HG03571 (cell line): ENCODE measurements around the gene CCDC102B.
"Not testable (repeated sequence)": the region's sequence is repeated elsewhere in the genome, so short reads cannot be mapped to it uniquely, and the experiment has no call there.

ENCODE experiments used
- ATAC-seq: cut with Tn5 transposase; IDR thresholded peaks from one replicate; pipeline ENCODE4 v1.9.1; 2021; ENCODE audit not compliant: unreplicated experiment

The CCDC102B gene

DNA sequence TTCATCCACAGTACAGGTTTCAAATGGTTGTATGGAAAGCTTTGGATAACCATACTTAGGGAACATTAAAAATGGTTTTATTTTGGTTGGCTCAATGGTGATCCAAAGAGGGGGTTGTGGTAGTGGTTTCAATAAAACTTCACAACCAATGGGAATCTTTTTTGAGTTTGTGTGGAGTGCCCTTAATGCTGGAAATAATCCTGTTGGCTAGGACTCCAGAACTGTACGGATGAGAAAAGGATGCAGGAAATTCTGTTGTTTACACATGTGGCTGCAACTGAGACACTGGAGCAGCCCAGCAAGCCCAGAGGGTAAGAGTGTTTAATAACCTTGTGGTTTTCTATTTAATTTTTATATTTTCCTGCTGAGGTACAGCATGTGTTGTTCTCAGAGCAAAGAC, at the start of gene CCDC102B:
Gene CCDC102B, plus strand, starts transcription at position 210 of the 400 bp plus-strand sequence. CDS start 38,684 bp downstream, outside the sequence.
- no peak for ATAC-seq

DNA sequence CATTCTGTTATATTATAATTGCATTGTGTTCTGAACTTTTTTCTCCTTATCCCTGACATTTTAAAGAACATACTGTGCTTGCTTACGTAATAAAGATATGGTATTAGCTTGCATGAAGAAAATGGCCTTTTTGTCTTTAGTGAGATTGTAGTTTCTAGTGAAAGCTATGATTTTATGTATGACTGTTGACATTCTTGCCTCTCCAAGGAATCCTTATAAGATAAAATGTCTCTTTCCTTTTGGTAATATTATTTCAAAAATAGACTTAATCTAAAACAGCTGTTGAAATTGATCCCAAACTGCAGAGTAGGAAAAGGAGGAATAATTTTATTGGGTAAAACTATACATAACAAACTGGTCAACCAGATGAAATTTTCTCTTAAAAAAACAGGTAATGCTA, 40.8 kb upstream of the CCDC102B start:
- ATAC-seq, result no peak

DNA sequence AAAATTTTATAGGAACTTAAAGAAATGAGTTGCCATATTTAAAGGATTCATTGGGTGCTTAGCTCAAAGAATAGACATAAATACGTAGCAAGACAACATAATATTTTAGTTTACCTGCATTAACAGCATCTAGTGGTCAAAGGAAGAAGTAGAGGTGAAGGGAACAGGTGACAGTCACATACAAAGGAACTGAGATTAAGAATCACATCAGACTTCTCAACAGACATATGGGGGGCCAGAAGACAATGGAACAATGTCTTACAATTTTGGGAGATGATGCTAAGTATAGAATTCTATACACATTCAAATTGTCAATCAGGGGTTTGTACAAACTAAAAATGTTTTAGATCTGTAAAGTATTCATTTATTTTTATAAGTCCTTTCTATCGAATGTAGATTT, 38.6 kb upstream of the CCDC102B start:
- no peak for ATAC-seq

DNA sequence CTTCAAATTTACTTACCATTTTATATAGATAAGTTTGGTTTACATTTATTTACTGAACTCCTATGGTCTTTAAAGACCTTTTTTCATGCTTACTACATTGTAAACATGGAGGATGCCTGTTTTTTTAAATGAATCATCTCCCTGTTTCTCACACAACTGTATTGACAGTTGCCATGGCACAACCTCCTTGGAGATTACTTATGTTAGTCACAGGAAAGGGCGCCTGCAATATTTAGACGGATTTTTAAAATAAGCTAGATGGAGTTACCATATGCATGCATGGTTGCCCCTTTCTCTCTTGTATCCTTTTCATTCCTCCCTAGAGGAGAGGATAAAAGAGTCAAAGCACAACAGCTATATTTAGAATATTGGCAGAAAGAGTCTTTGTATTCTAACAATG, 34.8 kb upstream of the CCDC102B start:
- no peak for ATAC-seq

DNA sequence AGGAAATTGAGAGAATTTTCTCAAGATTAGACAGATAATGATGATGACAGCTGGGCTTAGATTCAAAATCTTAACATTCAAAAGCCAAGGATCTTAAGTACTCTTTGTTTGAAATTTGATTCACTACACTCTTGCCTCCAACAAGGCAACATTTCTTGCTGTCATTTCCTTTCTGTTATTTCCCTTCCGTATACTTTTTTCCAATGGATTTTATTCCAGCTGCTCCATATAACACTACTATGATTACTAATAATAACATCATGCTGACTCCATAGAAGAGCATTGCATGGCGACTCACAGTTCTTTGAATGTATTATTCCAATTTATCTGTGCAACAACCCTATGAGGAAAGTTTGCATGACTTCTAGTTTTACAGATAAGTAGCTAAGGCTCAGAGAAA, 33.9 kb upstream of the CCDC102B start:
- ATAC-seq, result no peak

DNA sequence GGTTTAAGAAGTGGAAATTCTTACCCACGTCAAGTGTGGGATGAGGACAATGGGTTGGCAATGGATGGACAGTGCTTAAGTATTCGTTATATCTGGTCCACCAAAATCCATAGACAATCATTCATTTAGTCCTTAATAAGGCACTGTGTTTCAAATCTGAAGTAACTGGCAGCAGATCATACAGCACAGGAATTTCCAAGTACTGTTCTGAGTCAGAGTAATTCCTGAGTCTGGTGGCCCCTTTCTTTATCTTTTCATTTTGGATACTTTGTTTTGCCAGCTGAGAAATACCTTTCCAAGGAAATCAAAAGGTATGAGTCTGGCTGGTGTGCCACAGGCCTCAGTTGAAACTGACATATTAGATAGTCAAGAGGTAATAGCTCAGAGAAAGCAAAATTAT, 31.4 kb upstream of the CCDC102B start:
- no peak for ATAC-seq

DNA sequence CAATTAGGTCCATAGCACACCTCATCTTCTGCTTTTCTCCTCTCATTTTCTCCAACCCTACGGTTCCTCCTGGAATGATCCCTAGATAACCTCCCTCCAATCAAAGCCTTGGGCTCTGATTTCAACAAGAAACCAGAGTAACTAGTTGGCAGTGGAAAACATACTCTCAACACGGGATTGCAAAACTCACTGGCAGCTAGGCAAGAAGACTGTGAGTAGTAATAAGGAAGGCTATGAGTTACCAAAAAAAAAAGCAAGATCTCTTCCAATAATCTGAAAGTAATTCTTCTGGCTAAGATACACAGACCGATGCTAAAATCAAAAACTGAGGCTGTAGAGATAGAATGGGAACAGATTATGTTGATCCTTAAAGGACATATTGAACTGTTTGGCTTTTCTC, 28.4 kb upstream of the CCDC102B start:
- ATAC-seq, result no peak

DNA sequence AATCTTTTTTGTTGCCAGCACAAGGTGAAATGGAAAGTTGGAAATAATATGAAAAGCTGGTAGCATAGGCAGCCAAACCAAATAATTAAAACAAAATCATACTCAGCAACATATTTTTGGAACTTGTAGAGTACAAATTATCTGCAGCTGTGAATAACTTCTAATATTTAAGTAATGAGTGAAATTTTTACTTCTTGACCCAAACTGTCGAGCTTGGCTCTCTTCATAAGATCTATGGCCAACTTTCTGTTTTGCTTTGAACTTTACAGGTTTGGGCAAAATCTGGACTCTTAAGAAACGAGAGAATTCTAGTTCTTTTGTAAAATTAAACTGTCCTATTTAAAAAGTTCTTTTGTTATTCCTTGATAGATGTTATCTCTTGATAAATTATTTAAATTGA, 25.6 kb upstream of the CCDC102B start:
- ATAC-seq, result no peak

DNA sequence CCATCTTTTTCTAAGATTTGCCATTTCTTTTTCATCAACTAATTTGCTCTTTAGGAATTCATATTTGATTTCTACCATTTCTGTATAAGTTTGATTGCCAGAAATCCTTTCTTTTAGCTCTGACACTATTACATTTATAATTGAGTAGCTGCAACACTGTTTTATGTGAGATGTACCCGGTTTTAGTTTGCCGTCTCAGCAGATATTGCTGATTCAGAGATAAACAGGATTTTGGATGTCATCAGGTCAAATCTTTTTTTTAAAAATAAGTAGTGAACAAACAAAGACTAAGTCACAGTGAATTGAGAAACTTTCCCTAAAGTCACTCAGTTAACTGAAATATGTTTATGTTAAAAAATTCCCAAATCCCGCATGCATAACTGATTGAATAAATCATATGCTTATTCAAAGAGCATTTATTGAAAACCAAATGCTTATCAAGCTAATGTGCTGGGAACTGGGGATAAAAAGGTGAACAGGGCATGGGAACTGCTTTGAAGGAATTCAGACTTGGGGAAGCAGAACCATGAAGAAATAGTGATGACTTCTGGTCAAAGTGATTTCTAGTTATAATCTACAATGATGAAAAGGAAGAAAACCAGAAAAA, 19.5 kb upstream of the CCDC102B start:
- no peak for ATAC-seq

DNA sequence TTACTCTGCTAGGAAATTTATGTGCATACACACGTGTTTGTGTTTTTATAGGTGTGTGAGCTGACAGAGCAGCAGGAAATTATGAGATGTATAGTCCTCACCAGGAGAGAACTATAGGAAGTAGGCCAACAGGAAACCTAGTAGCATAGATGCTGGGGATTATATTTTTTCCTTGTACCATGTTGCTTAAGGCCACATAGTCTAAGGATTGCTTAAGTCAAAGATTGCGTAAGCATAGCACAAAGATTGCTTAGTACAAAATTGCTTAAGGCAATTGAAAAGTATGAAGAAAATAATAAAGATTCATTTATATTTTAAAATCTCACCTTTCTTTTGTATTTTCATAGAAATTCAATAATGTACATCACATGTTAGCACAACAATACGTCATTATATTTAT, 18.7 kb upstream of the CCDC102B start:
- no peak for ATAC-seq

DNA sequence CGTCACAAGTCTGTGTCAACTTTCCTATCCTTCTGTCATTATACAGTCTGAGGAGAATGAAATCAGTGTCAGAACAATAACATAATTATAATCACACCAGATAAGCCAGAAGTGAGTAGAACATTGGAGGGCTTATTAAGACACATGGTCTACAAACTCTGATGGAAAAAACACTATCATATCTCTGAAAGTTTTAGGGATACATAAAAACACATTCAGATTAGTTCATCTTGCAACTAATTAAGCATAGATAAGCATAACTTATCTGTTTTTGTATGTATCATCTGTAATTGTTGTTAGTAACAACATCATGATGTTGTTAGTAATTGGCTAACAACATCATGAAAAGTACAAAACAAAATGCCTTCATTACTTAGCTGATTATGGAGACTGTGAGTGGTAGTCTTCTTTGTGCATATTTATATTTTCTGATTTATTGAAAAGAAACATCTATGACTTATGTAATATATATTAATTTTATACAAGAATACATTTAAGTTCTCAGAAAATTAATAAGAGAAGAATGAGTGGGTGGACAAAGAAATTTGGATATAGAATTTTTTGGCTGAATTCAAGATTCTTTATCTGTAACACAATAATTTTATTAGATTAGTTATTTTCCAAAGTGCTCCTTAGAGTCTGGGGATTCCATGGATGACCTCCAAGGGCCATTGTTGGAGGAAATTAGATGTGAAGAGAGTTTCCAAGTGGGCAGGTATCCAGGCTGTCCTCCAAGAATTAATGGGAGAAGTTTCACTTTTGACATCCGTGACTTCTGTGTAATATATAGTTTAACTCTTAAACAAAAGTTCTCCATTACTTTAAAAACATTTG, 16.9 kb upstream of the CCDC102B start:
- ATAC-seq, result no peak

DNA sequence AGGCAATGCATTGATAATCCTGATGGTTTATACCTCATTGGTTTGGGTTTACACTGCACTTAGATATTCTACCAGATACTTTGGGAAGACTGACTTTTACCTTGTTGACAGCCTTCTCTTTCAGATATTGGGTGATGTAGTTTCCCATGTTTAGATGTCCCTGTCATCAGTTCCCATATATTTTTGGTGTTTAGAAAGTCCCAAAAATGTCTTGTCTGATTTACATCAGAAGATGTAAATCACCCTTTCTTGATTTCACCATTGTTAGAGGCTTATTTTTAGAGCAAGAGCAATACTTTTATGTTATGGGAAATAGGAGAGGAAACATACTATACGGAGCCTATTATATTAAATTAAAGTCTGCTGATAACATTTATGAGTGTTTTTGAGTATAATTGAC, 14.4 kb upstream of the CCDC102B start:
- no peak for ATAC-seq

DNA sequence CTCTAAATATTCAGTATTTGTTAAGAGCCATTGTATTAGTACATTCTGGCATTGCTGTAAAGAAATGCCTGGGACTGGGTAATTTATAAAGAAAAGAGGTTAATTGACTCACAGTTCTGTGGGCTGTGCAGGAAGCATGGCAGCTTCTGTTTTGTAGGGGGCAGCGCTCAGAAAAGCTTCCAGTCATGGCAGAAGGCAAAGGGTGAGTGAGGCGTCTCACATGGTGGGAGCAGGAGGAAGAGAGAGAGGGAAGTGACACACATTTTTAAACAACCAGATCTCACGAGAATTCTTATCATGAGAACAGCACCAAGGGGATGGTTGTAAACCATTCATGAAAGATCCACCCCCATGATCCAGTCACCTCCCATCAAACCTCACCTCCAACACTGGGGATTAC, 13.8 kb upstream of the CCDC102B start:
- ATAC-seq, result no peak

DNA sequence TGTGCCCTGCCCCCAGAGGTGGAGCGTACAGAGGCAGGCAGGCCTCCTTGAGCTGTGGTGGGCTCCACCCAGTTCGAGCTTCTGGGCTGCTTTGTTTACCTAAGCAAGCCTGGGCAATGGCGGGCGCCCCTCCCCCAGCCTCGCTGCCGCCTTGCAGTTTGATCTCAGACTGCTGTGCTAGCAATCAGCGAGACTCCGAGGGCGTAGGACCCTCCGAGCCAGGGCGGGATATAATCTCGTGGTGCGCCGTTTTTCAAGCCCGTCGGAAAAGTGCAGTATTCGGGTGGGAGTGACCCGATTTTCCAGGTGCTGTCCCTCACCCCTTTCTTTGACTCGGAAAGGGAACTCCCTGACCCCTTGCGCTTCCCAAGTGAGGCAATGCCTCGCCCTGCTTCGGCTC, 7.6 kb upstream of the CCDC102B start:
- not testable (repeated sequence) for ATAC-seq

DNA sequence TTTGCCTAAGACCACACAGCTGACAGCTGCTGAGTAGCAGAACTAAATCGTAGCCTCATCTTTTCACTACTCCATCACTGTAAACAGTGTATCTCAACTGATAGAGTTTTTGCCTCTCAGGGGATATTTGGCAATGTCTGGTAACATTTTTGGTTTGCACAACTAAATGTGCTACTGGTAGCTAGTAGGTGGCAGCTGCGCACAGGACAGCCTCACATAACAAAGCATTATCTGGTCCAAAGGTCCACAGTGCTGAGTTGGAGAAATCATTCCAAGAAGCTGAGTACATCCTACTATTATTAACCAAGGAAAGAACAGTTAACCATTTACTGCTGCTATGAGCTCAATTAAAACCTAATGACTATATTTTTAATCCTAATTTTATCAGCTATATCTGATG, 6.1 kb upstream of the CCDC102B start:
- ATAC-seq, result no peak

DNA sequence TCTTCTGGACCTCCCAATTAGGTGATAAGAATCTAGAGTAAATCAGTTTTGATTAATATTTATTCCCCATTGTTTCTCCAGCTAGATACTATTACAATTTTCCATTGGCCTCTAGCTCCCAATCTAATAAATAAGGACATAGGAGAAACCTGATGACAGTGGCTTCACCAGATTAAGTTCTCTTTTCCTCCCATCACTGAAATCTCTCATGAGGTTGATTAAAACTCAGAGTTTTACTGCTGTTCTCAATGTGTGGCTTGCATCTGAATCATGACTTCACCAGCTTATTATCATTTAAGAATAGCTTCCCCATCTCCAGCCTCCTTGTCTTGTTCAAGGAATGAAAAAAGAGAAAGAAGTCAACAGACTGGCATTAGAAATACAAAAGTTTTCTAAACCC, 3.9 kb upstream of the CCDC102B start:
- no peak for ATAC-seq

DNA sequence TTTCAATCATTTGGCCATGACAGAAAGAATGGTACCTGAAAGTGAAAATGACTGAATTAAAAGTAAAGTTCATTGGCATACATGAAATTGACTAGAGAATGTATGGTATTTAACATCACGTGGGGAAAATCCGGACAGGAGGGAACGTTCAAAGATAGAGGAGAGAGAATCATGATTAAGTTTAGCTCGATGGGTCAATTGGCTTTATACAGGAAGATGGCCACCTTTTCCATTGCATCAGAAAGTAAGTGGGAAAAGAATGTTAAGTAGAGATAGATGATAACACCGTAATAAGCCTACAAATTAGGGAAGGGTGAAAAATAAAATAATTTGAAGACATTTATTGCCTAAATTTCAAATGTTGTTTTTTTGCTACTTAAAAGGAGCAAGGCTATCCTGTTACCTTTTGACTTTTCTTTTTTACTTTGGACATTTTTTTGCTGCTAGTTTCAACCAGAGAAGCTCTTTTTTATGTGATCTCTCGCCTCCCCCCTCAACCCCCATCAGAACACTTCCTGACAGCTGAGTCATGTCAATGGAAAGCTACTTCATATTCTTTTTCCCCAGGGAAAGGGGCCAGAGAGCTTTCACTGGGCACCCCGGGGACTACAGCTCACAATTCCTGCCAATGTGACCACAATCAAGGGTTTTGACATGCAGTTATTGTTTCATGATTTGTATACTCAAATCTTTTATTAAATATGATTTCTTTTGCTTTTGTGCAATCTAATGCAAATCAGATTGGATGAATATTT, 767 bp upstream of the CCDC102B start:
- ATAC-seq, result no peak

DNA sequence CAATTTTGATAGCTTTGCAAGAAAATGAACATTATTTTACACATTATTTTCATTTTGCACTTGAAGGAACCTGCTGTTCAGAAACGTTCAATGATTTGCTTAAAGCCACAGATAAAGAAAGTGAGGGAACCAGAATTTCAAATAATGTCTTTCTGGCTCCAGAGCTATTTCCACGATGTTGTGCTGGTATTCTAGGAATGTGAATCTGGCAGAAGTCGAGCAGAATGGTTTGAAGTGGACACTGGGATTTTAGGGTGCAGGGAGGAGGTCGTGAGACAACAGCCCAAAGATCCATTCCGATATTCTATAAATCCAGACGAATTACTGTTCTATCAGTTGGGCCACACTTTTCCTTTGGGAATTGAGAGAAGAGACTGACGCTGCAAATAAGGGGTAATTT, 2.2 kb downstream of the CCDC102B start:
- ATAC-seq, result no peak

DNA sequence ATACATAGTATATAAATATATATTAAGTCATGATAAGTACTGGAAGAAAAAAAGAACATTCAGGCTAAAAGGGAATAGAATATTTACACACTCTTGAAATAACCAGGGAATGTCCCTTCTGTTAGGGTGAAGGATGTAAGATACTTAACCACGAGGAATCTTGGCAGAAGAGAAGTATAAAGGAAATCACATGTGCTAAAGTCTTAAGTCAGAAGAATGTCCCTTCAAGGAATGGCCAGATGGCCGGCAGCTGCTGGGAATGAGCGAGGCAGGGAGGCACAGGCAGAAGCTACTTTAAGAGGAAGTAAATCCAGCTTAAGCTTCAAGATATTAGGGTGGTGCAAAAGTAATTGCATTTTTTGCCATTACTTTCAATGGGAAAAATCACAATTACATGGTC, 5.5 kb downstream of the CCDC102B start:
- ATAC-seq, result no peak

DNA sequence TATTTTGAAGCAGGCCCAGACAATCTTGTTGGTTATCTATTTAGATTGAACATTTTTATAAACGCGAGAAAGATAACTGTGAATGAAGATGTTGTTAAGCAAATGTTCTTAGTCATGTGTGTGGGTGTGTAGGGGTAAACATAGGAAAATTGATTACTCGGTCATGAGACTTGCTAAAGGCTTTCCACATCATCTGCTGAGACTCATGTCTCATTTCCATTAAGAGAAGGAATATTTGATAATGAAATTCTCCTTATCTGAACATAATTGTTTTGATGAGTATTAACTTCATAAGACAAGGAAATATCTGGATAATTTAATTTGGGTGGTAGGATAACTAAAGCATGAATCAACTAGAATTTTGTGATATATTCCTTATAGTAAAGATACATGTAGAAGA, 19.7 kb downstream of the CCDC102B start:
- ATAC-seq, result no peak

DNA sequence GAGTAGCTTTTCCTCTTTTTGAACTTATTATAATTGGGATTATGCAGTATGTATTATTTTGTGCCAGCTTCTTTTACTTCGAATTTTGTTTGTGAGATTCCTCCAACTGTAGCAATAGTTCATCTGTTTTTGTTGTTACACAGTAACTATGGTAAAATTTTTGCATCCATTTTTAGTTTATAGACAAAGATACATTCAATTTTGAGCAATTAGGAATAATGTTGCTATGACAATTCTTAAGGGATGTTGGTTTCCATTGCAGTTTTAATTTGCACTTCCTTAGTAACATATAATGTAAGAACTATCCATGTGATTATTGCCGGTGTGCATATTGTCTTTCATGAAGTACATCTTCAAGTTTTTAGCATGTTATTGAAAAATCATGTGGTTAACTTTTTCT, 20.7 kb downstream of the CCDC102B start:
- no peak for ATAC-seq

DNA sequence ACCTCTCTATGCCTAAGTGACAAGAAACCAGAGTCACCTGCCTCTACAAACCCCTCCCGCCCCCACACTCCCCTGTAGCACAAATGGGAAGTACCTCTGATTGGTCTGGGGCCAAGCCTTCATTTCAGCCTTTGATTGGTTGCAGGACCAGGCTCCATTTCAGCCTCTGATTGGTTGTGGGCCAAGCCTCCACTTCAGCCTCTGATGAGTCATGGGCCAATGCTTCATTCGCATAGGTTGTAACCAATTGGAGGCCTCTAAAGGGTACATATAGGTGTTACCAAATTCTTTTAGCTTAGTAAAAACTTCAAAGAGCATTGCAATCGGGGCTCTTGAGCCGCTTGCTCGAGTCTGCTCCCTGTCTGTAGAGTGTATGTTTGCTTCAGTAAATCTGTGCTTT, 25.0 kb downstream of the CCDC102B start:
- no peak for ATAC-seq
